Activated CD4-positive, alpha-beta T cell treated with anti-CD3 and anti-CD28 coated beads, Interleukin-2, amount 10 ng/mL, durations not matched to agents 24 days and 14 days (primary cell): ENCODE results near the gene DHPS. TPM values are rescaled to one million over a fixed set of nuclear protein-coding genes. Genes with fewer than 3 reads are reported as not detected.
A peak's percentile ranks its signal among the peaks of the same experiment; 100 is the strongest.

Source experiments
- DNase-seq: peaks from one replicate; pipeline ENCODE4 v3.0.0; 2022
- H3K27ac Mint-ChIP-seq: one replicate; pipeline ENCODE4 v1.8.0; 2022; ENCODE audit warnings: mild to moderate bottlenecking, mixed read lengths
- H3K27me3 Mint-ChIP-seq: one replicate; pipeline ENCODE4 v1.8.0; 2022; ENCODE audit warnings: mixed read lengths
- H3K36me3 Mint-ChIP-seq: one replicate; pipeline ENCODE4 v1.8.0; 2022; ENCODE audit warnings: low read depth, mild to moderate bottlenecking, mixed read lengths
- H3K4me1 Mint-ChIP-seq: one replicate; pipeline ENCODE4 v1.8.0; 2021; ENCODE audit warnings: mixed read lengths
- H3K4me3 Mint-ChIP-seq: one replicate; pipeline ENCODE4 v1.8.0; 2022; ENCODE audit warnings: mild to moderate bottlenecking, moderate library complexity, mixed read lengths
- H3K9me3 Mint-ChIP-seq: one replicate; pipeline ENCODE4 v1.8.0; 2021; ENCODE audit warnings: mixed read lengths
- intact Hi-C: fragments of 100-400 bp; cut with micrococcal nuclease; formaldehyde crosslinking; loops from one replicate; pipeline ENCODE4 v1.15.1; 2023
- total RNA-seq: library from RNA; stranded (reverse); gene quantifications from 2 replicates; pipeline ENCODE4 v1.2.3, GENCODE V29; 2022

The DHPS gene
- total RNA-seq, 1 donor from 2014 or later = 155 TPM

DNA sequence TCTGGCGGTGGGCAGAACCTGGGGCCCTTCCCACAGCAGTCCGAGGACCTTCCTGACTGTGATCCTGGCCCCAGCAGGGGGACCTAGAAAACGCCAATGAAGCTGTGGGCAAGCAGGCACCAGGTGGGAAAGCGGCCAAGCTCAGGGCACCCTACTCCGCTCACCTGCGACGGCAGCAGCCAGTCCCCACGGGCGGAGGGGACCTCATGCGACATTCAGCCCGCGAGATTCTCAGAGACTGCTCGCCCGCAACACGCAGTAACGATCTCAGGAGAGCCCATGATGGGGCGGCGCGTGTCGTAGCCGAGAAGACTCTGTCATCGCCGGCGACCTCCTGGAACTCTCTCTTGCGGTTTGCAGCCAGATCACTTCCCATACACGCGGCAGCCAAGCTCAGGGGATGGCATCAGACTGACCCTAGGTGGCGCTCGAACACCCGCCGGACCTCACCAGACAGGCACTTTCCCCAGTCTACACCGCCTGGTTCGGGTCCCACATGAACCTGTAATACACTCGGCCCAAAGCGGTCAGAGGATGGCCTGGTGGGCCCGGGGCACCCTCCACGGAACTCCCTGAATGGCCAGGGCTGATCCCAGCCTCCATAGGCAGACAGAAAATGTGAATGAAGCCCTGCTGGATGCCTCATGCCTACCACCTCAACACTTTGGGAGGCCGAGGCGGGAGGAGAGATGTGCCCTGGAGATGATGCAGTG lies 41.6 kb downstream of the DHPS start:
- H3K4me1 Mint-ChIP-seq = peaks cover 12% of the 10 kb centered on the region
- peak; percentile 94 for DNase-seq
- H3K27me3 Mint-ChIP-seq = no peaks in the 10 kb centered on the region
- peak overlapping the region; percentile 60 for H3K27ac Mint-ChIP-seq
- peaks cover 21% of the 10 kb centered on the region for H3K36me3 Mint-ChIP-seq
- H3K4me3 Mint-ChIP-seq = peak overlapping the region; percentile 61
- no peaks in the 10 kb centered on the region for H3K9me3 Mint-ChIP-seq
- intact Hi-C loops = loop anchor here (1.0 to 2.0 kb wide), 2 partner anchors 27 to 32 kb away; partner anchors contain the start of genes MAN2B1 and WDR83

DNA sequence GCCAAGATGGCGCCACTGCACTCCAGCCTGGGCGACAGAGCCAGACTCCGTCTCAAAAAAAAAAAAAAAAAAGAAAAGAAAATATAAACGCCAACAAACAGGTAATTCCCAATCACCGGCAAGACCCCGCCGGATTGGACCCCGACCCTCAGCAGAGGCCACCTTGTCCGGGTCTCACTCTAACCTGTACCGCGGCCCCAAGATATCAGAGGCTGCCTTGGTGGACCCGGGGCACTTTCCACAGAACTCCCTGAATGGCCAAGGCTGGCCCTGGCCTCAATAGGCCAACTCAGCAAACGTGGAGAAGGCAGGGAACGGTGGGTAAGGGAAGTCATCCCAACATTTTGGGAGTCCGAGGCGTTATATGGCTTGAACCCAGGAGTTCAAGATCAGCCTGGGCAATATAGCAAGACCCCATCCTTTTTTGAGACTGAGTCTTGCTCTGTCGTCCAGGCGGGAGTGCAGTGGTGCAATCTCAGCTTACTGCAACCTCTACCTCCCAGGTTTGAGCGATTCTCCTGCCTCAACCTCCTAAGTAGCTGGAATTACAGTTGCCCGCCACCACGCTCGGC lies 43.0 kb downstream of the DHPS start:
- no peaks in the 10 kb centered on the region for H3K9me3 Mint-ChIP-seq

DNA sequence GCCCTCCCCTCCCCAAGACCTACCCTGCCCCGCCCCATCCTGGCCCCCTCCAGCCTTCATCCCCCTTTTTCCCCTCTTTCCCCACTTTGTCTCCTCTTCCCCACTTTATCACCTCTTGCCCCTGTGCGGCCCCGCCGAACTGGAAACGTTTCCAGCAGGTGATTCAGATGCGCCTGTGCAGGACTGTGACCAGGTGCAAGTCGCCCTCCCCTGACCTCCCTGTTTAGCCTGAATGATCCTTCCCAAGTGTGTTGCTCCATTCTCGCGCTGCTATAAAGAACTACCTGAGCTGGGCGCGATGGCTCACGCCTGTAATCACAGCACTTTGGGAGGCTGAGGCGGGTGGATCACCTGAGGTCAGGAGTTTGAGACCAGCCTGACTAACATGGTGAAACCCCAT lies 45.0 kb downstream of the DHPS start:
- Mint-ChIP-seq H3K4me1 (peaks cover 13% of the 10 kb centered on the region), H3K27ac (no peak overlapping the region), H3K9me3 (no peaks in the 10 kb centered on the region), H3K36me3 (peaks cover 38% of the 10 kb centered on the region), H3K4me3 (no peak overlapping the region), H3K27me3 (no peaks in the 10 kb centered on the region)
- intact Hi-C loops = no loop called here
- DNase-seq = no peak

More for the DNA sequence above, 43.0 kb downstream of the DHPS start:
- Mint-ChIP-seq H3K4me1 (peaks cover 13% of the 10 kb centered on the region), H3K4me3 (no peak overlapping the region), H3K27me3 (no peaks in the 10 kb centered on the region), H3K36me3 (peaks cover 26% of the 10 kb centered on the region), H3K27ac (no peak overlapping the region)
- DNase-seq = no peak
- intact Hi-C loops = no loop called here

DNA sequence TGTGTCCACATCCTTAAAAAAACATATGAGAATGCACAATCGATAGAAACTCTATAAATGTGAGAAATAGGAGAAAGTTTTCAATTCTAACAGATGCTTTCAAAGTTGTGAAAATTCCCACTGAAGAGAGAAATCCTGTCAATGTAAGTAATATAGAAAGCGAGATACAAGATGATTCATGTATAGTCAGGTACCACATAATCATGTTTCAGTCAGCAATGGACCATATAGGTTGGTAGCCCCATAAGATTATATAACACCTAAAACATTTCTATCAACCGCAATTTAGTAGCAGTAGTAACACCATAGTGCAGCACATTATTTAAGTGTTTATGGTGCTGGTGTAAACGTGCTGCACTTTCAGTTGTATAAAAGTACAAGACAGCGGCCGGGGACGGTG lies 52.5 kb downstream of the DHPS start:
- no peak for DNase-seq
- peaks cover 13% of the 10 kb centered on the region for H3K9me3 Mint-ChIP-seq
- no peak overlapping the region for H3K27ac Mint-ChIP-seq
- H3K4me3 Mint-ChIP-seq = no peak overlapping the region
- H3K27me3 Mint-ChIP-seq = no peaks in the 10 kb centered on the region
- intact Hi-C loops = no loop called here
- no peaks in the 10 kb centered on the region for H3K4me1 Mint-ChIP-seq
- peaks cover 88% of the 10 kb centered on the region for H3K36me3 Mint-ChIP-seq

DNA sequence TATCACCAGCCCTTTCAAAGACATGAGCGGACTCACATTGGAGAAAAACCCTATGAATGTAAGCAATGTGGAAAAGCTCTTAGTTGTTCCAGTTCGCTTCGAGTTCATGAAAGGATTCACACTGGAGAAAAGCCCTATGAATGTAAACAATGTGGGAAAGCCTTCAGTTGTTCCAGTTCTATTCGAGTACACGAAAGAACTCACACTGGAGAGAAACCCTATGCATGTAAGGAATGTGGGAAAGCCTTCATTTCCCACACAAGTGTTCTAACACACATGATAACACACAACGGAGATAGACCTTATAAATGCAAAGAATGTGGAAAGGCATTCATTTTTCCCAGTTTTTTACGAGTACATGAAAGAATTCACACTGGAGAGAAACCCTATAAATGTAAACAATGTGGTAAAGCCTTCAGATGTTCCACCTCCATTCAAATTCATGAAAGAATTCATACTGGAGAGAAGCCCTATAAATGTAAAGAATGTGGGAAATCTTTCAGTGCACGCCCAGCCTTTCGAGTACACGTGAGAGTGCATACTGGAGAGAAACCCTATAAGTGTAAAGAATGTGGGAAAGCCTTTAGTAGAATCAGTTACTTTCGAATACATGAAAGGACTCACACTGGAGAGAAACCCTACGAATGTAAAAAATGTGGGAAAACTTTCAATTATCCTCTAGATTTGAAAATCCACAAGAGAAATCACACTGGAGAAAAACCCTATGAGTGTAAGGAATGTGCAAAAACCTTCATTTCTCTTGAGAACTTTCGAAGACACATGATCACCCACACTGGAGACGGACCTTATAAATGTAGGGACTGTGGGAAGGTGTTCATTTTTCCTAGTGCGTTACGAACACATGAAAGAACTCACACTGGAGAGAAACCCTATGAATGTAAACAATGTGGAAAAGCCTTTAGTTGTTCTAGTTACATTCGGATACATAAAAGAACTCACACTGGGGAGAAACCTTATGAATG lies 53.3 kb downstream of the DHPS start:
- Mint-ChIP-seq H3K27ac (no peak overlapping the region), H3K4me3 (no peak overlapping the region), H3K36me3 (peaks cover 87% of the 10 kb centered on the region), H3K27me3 (no peaks in the 10 kb centered on the region), H3K4me1 (no peaks in the 10 kb centered on the region), H3K9me3 (peaks cover 13% of the 10 kb centered on the region)
- no peak for DNase-seq
- intact Hi-C loops = no loop called here

DNA sequence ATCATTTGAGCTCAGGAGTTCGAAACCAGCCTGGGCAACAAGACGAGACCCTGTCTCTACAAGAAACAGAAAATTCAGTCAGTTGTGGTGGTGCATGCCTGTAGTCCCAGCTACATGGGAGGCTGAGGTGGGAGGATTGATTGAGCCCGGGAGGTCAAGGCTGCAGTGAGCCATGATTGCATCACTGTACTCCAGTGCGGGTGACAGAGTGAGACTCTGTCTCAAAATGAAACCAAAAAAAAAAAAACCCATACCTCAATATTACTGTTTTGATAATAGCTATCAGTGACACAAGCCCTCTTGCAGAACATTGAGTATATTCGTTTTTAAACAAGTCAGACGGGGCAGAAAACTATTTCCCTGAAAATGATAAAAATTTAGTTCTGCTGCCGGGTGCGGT lies 54.7 kb downstream of the DHPS start:
- intact Hi-C loops = no loop called here
- H3K4me3 Mint-ChIP-seq = no peak overlapping the region
- no peak overlapping the region for H3K27ac Mint-ChIP-seq
- H3K36me3 Mint-ChIP-seq = peaks cover 86% of the 10 kb centered on the region
- H3K4me1 Mint-ChIP-seq = no peaks in the 10 kb centered on the region
- peaks cover 13% of the 10 kb centered on the region for H3K9me3 Mint-ChIP-seq
- no peaks in the 10 kb centered on the region for H3K27me3 Mint-ChIP-seq
- DNase-seq = no peak

Other genes with a start within 250 kb of the DHPS start
- 4.8 and 5.7 TPM in 2 replicates for gene ZNF443, start 240.9 kb downstream of the DHPS start, total RNA-seq
- 1.3 and 1.5 TPM in 2 replicates for gene ZNF709, start 197.1 kb downstream of the DHPS start, total RNA-seq
- gene ZNF564, start 130.4 kb downstream of the DHPS start, total RNA-seq = 5.6 and 7.0 TPM in 2 replicates
- 8.7 and 9.0 TPM in 2 replicates for gene ZNF490, start 71.1 kb downstream of the DHPS start, total RNA-seq
- 22.3 and 26.6 TPM in 2 replicates for gene ZNF791, start 71.0 kb downstream of the DHPS start, total RNA-seq
- 118 and 136 TPM in 2 replicates for gene MAN2B1, start 15.1 kb downstream of the DHPS start, total RNA-seq
- 21.7 and 27.1 TPM in 2 replicates for gene WDR83, start 15.1 kb downstream of the DHPS start, total RNA-seq
- not detected in 2 replicates for gene GNG14, start 6.1 kb upstream of the DHPS start, total RNA-seq
- 12.4 and 12.9 TPM in 2 replicates for gene FBXW9, start 14.8 kb upstream of the DHPS start, total RNA-seq
- 153 and 163 TPM in 2 replicates for gene TNPO2, start 42.1 kb upstream of the DHPS start, total RNA-seq
- gene TRIR, start 52.8 kb upstream of the DHPS start, total RNA-seq = 216 and 218 TPM in 2 replicates
- gene GET3, start 55.6 kb upstream of the DHPS start, total RNA-seq = 64.6 and 67.3 TPM in 2 replicates
- gene BEST2, start 69.9 kb upstream of the DHPS start, total RNA-seq = not detected in 2 replicates
- 17.8 and 18.3 TPM in 2 replicates for gene HOOK2, start 93.7 kb upstream of the DHPS start, total RNA-seq
- 302 and 310 TPM in 2 replicates for gene JUNB, start 109.6 kb upstream of the DHPS start, total RNA-seq
- gene PRDX2, start 119.9 kb upstream of the DHPS start, total RNA-seq = 277 and 294 TPM in 2 replicates
- 26.8 and 32.7 TPM in 2 replicates for gene THSD8, start 120.2 kb upstream of the DHPS start, total RNA-seq
- gene RNASEH2A, start 124.7 kb upstream of the DHPS start, total RNA-seq = 35.8 and 51.5 TPM in 2 replicates
- not detected in 2 replicates for gene RTBDN, start 152.7 kb upstream of the DHPS start, total RNA-seq
- 1.6 and 2.4 TPM in 2 replicates for gene MAST1, start 156.6 kb upstream of the DHPS start, total RNA-seq
- gene DNASE2, start 199.6 kb upstream of the DHPS start, total RNA-seq = 21.5 and 22.0 TPM in 2 replicates
- gene KLF1, start 205.3 kb upstream of the DHPS start, total RNA-seq = 0.77 and 1.2 TPM in 2 replicates
- 66.9 and 71.6 TPM in 2 replicates for gene GCDH, start 209.3 kb upstream of the DHPS start, total RNA-seq
- 2.3 and 3.3 TPM in 2 replicates for gene SYCE2, start 237.4 kb upstream of the DHPS start, total RNA-seq